K562 (cell line): Measurements from ENCODE around the gene LY6G6D. TPM values are rescaled to one million over a fixed set of nuclear protein-coding genes. Genes with fewer than 3 reads are reported as not detected.

Experiments used
- ARID3B ChIP-seq: fragments of 250-450 bp; sonication (Bioruptor Pico); IDR thresholded peaks from 2 replicates; pipeline ENCODE4 v1.4.0; 2020; ENCODE audit warnings: borderline replicate concordance
- CEBPG ChIP-seq, 3 experiments: fragments of 200-800 bp in 1 of 3; sonication (Bioruptor generic) in 1 of 3; sonication (generic) in 1 of 3; formaldehyde crosslinking in 1 of 3; IDR thresholded peaks in 2 of 3; conservative IDR thresholded peaks in 1 of 3; 2 replicates each; pipeline versions ENCODE4 v1.6.1 to v1.8.0; 2016 to 2022; ENCODE audit warnings: missing compliant biosample characterization in 2 of 3, missing genetic modification characterization in 2 of 3, mild to moderate bottlenecking in 1 of 3, missing genetic modification reagents in 1 of 3
- ELF2 ChIP-seq: fragments of 250-450 bp; sonication (Bioruptor Pico); IDR thresholded peaks from 2 replicates; pipeline ENCODE4 v1.5.0; 2021; ENCODE audit warnings: mild to moderate bottlenecking
- ELF4 ChIP-seq: fragments of 450-650 bp; formaldehyde crosslinking; IDR thresholded peaks from 2 replicates; pipeline ENCODE4 v1.4.0; 2022; ENCODE audit warnings: missing genetic modification characterization
- NFXL1 ChIP-seq: fragments of 450-650 bp; formaldehyde crosslinking; IDR thresholded peaks from 2 replicates; pipeline ENCODE4 v1.4.0; 2021; ENCODE audit warnings: mild to moderate bottlenecking
- REST ChIP-seq, 2 experiments: fragments of 450-650 bp; formaldehyde crosslinking in 1 of 2; IDR thresholded peaks; 2 replicates each; pipeline versions ENCODE4 v1.4.0 to v1.6.1; 2014 to 2020; ENCODE audit warnings: mild to moderate bottlenecking in 2 of 2, borderline replicate concordance in 1 of 2, low read depth in 1 of 2
- TCF7L2 ChIP-seq: fragments of 150-350 bp; IDR thresholded peaks from 2 replicates; pipeline ENCODE4 v1.6.1; 2016; ENCODE audit warnings: low read depth, mild to moderate bottlenecking, low read length, moderate library complexity
- ZFP1 ChIP-seq: fragments of 450-650 bp; formaldehyde crosslinking; IDR thresholded peaks from 2 replicates; pipeline ENCODE4 v1.4.0; 2020; ENCODE audit warnings: mild to moderate bottlenecking, mixed read lengths
- polyA plus RNA-seq, 8 experiments: library from polyadenylated mRNA; depleted of rRNA in 4 of 8; stranded (reverse) in 5 of 8; unstranded in 3 of 8; fragments of >200 nt; fragmentation: Nextera tagmentation in 2 of 8; fragmentation: Illumina TruSeq in 1 of 8; extraction: Ambion mirVana in 2 of 8; extraction: Trizol in 1 of 8; gene quantifications; 2 replicates each; pipeline versions ENCODE4 v1.2.1 to v1.2.3, GENCODE V29; 2011 to 2014; ENCODE audit warnings: inconsistent platforms in 1 of 8, missing spikeins in 1 of 8
- total RNA-seq, 7 experiments: library from RNA; depleted of rRNA in 6 of 7; stranded (reverse); fragments of >200 nt in 6 of 7; fragmentation: Illumina TruSeq in 2 of 7; extraction: Trizol in 2 of 7; gene quantifications; 2 replicates each; pipeline versions ENCODE4 v1.2.1 to v1.2.3, GENCODE V29; 2011 to 2021; ENCODE audit warnings: low replicate concordance in 1 of 7
- TF ChIP-seq, protein P1 (sequence below): fragments of 450-650 bp; IDR thresholded peaks from 2 replicates; pipeline ENCODE4 v1.6.1; 2016; ENCODE audit warnings: borderline replicate concordance
- TF ChIP-seq, protein P2 (sequence below): sonication (generic); formaldehyde crosslinking; IDR thresholded peaks from 2 replicates; pipeline ENCODE4 v1.8.0; 2023; ENCODE audit warnings: mild to moderate bottlenecking, missing genetic modification reagents

The LY6G6D gene
- total and polyA plus RNA-seq, 9 of the 15 experiments (the other 6 are each of a cell fraction or from before 2014, with no cell fraction given): 0.30 to 0.38 TPM; not detected in 7

GRCh38 chr6:31729979-31730630 is 15.0 kb downstream of the LY6G6D start (continued):
- TF ChIP-seq, protein P1, sequence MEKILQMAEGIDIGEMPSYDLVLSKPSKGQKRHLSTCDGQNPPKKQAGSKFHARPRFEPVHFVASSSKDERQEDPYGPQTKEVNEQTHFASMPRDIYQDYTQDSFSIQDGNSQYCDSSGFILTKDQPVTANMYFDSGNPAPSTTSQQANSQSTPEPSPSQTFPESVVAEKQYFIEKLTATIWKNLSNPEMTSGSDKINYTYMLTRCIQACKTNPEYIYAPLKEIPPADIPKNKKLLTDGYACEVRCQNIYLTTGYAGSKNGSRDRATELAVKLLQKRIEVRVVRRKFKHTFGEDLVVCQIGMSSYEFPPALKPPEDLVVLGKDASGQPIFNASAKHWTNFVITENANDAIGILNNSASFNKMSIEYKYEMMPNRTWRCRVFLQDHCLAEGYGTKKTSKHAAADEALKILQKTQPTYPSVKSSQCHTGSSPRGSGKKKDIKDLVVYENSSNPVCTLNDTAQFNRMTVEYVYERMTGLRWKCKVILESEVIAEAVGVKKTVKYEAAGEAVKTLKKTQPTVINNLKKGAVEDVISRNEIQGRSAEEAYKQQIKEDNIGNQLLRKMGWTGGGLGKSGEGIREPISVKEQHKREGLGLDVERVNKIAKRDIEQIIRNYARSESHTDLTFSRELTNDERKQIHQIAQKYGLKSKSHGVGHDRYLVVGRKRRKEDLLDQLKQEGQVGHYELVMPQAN: no peak; the same call in 1 of the 2 replicates
- TF ChIP-seq ELF2 (CRISPR knock-in tag) (peak; percentile 98), ARID3B (CRISPR knock-in tag) (peak; percentile 90; the same call in 1 of the 2 replicates), ZFP1 (CRISPR knock-in tag) (peak; percentile 99), ELF4 (CRISPR knock-in tag) (peak; percentile 99), NFXL1 (CRISPR knock-in tag) (peak; percentile 94), REST (IDR thresholded peaks at IDR 0.05; ENCODE audit: borderline replicate concordance) (no peak), REST (CRISPR knock-in tag; IDR thresholded peaks at IDR 0.05; ENCODE audit: low read depth) (peak; percentile 95), TCF7L2 (peak; percentile 56; the same call in 1 of the 2 replicates), CEBPG (CRISPR knock-in tag; IDR thresholded peaks at IDR 0.05) (0 out of 2 replicates have a peak, but pooled peaks have one; percentile 54), CEBPG (tag; conservative IDR thresholded peaks at IDR 0.05 in 1 of 2, IDR thresholded peaks at IDR 0.05 in 1 of 2) (no peak)
- TF ChIP-seq, protein P2, sequence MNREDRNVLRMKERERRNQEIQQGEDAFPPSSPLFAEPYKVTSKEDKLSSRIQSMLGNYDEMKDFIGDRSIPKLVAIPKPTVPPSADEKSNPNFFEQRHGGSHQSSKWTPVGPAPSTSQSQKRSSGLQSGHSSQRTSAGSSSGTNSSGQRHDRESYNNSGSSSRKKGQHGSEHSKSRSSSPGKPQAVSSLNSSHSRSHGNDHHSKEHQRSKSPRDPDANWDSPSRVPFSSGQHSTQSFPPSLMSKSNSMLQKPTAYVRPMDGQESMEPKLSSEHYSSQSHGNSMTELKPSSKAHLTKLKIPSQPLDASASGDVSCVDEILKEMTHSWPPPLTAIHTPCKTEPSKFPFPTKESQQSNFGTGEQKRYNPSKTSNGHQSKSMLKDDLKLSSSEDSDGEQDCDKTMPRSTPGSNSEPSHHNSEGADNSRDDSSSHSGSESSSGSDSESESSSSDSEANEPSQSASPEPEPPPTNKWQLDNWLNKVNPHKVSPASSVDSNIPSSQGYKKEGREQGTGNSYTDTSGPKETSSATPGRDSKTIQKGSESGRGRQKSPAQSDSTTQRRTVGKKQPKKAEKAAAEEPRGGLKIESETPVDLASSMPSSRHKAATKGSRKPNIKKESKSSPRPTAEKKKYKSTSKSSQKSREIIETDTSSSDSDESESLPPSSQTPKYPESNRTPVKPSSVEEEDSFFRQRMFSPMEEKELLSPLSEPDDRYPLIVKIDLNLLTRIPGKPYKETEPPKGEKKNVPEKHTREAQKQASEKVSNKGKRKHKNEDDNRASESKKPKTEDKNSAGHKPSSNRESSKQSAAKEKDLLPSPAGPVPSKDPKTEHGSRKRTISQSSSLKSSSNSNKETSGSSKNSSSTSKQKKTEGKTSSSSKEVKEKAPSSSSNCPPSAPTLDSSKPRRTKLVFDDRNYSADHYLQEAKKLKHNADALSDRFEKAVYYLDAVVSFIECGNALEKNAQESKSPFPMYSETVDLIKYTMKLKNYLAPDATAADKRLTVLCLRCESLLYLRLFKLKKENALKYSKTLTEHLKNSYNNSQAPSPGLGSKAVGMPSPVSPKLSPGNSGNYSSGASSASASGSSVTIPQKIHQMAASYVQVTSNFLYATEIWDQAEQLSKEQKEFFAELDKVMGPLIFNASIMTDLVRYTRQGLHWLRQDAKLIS (CRISPR knock-in tag): no peak
